ENCODE data around the gene PML.
"Not testable (repeated sequence)": the region's sequence is repeated elsewhere in the genome, so short reads cannot be mapped to it uniquely, and the experiment has no call there.

Gene PML

GRCh38 chr15:74065684-74066411 lies 71.3 kb downstream of the PML start:
- H3K36me3 ChIP-seq (ENCODE audit: insufficient read depth); H3K27ac ChIP-seq; H3K4me2 ChIP-seq; H4K20me1 ChIP-seq (ENCODE audit: insufficient read depth); H3K27me3 ChIP-seq (ENCODE audit: insufficient read depth, low read depth); H3K4me3 ChIP-seq (IDR thresholded peaks at IDR 0.05; ENCODE audit: insufficient read depth, low read depth, low read length); H3K79me2 ChIP-seq (ENCODE audit: insufficient read depth, low read depth); H3K4me1 ChIP-seq (ENCODE audit: low read depth, poor library complexity, severe bottlenecking); H2AFZ ChIP-seq (ENCODE audit: low read depth); H3K9ac ChIP-seq: not testable (repeated sequence)
- 0 out of 2 replicates have a peak, but pooled peaks have one; percentile 32 for TF ChIP-seq CTCF (conservative IDR thresholded peaks at IDR 0.05; ENCODE audit: low read depth, low read length)

GRCh38 chr15:74071645-74072044 lies 77.1 kb downstream of the PML start:
- H3K4me3 ChIP-seq (IDR thresholded peaks at IDR 0.05; ENCODE audit: insufficient read depth, low read depth, low read length); H3K4me1 ChIP-seq (ENCODE audit: low read depth, poor library complexity, severe bottlenecking); H3K27ac ChIP-seq: not testable (repeated sequence)

GRCh38 chr15:74072132-74072531 lies 77.6 kb downstream of the PML start:
- not testable (repeated sequence) for H4K20me1 ChIP-seq (ENCODE audit: insufficient read depth); H3K4me3 ChIP-seq (IDR thresholded peaks at IDR 0.05; ENCODE audit: insufficient read depth, low read depth, low read length); H3K79me2 ChIP-seq (ENCODE audit: insufficient read depth, low read depth); H3K36me3 ChIP-seq (ENCODE audit: insufficient read depth); H3K4me1 ChIP-seq (ENCODE audit: low read depth, poor library complexity, severe bottlenecking); H3K27ac ChIP-seq; H3K27me3 ChIP-seq (ENCODE audit: insufficient read depth, low read depth); H3K4me2 ChIP-seq; H3K9ac ChIP-seq; H2AFZ ChIP-seq (ENCODE audit: low read depth)

More at GRCh38 chr15:74071645-74072044, 77.1 kb downstream of the PML start:
- not testable (repeated sequence) for H3K9ac ChIP-seq; H4K20me1 ChIP-seq (ENCODE audit: insufficient read depth); H2AFZ ChIP-seq (ENCODE audit: low read depth); H3K79me2 ChIP-seq (ENCODE audit: insufficient read depth, low read depth); H3K36me3 ChIP-seq (ENCODE audit: insufficient read depth); H3K4me2 ChIP-seq; H3K27me3 ChIP-seq (ENCODE audit: insufficient read depth, low read depth)

GRCh38 chr15:74072614-74073337 lies 78.3 kb downstream of the PML start:
- not testable (repeated sequence) for H3K79me2 ChIP-seq (ENCODE audit: insufficient read depth, low read depth); H3K27me3 ChIP-seq (ENCODE audit: insufficient read depth, low read depth); H3K9ac ChIP-seq; H3K27ac ChIP-seq; H3K4me3 ChIP-seq (IDR thresholded peaks at IDR 0.05; ENCODE audit: insufficient read depth, low read depth, low read length); H2AFZ ChIP-seq (ENCODE audit: low read depth); H4K20me1 ChIP-seq (ENCODE audit: insufficient read depth); H3K4me2 ChIP-seq; H3K36me3 ChIP-seq (ENCODE audit: insufficient read depth); H3K4me1 ChIP-seq (ENCODE audit: low read depth, poor library complexity, severe bottlenecking)

- H3K27ac ChIP-seq; H3K9ac ChIP-seq; H4K20me1 ChIP-seq (ENCODE audit: insufficient read depth); H3K4me1 ChIP-seq (ENCODE audit: low read depth, poor library complexity, severe bottlenecking); H3K27me3 ChIP-seq (ENCODE audit: insufficient read depth, low read depth); H3K36me3 ChIP-seq (ENCODE audit: insufficient read depth); H3K4me2 ChIP-seq; H3K4me3 ChIP-seq (IDR thresholded peaks at IDR 0.05; ENCODE audit: insufficient read depth, low read depth, low read length); H2AFZ ChIP-seq (ENCODE audit: low read depth); H3K79me2 ChIP-seq (ENCODE audit: insufficient read depth, low read depth): not testable (repeated sequence)
Measured at GRCh38 chr15:74075781-74076180, 81.3 kb downstream of the PML start.

- H3K36me3 ChIP-seq (ENCODE audit: insufficient read depth); H3K4me2 ChIP-seq; H3K4me1 ChIP-seq (ENCODE audit: low read depth, poor library complexity, severe bottlenecking); H2AFZ ChIP-seq (ENCODE audit: low read depth); H3K9ac ChIP-seq; H3K27ac ChIP-seq; H3K79me2 ChIP-seq (ENCODE audit: insufficient read depth, low read depth); H3K27me3 ChIP-seq (ENCODE audit: insufficient read depth, low read depth); H4K20me1 ChIP-seq (ENCODE audit: insufficient read depth); H3K4me3 ChIP-seq (IDR thresholded peaks at IDR 0.05; ENCODE audit: insufficient read depth, low read depth, low read length): not testable (repeated sequence)
Measured at GRCh38 chr15:74082450-74082849, 87.9 kb downstream of the PML start, which contains the start of gene GOLGA6A. Gene GOLGA6A, minus strand, starts transcription at chr15:74082550. Its CDS starts 41 bp downstream, at chr15:74082509.

- not testable (repeated sequence) for H3K9ac ChIP-seq; H4K20me1 ChIP-seq (ENCODE audit: insufficient read depth); H3K4me3 ChIP-seq (IDR thresholded peaks at IDR 0.05; ENCODE audit: insufficient read depth, low read depth, low read length); H3K27me3 ChIP-seq (ENCODE audit: insufficient read depth, low read depth); H3K4me2 ChIP-seq; H3K36me3 ChIP-seq (ENCODE audit: insufficient read depth); H3K27ac ChIP-seq; H3K79me2 ChIP-seq (ENCODE audit: insufficient read depth, low read depth); H3K4me1 ChIP-seq (ENCODE audit: low read depth, poor library complexity, severe bottlenecking); H2AFZ ChIP-seq (ENCODE audit: low read depth)
Measured at GRCh38 chr15:74094567-74094966, 100.1 kb downstream of the PML start.

- not testable (repeated sequence) for H3K4me2 ChIP-seq; H3K4me3 ChIP-seq (IDR thresholded peaks at IDR 0.05; ENCODE audit: insufficient read depth, low read depth, low read length); H3K36me3 ChIP-seq (ENCODE audit: insufficient read depth)
Measured at GRCh38 chr15:74095610-74096009, 101.1 kb downstream of the PML start.

GRCh38 chr15:74096753-74097474 lies 102.4 kb downstream of the PML start:
- not testable (repeated sequence) for H3K27ac ChIP-seq; H4K20me1 ChIP-seq (ENCODE audit: insufficient read depth); H3K36me3 ChIP-seq (ENCODE audit: insufficient read depth); H3K79me2 ChIP-seq (ENCODE audit: insufficient read depth, low read depth); H3K27me3 ChIP-seq (ENCODE audit: insufficient read depth, low read depth); H3K4me3 ChIP-seq (IDR thresholded peaks at IDR 0.05; ENCODE audit: insufficient read depth, low read depth, low read length); H3K9ac ChIP-seq; H3K4me1 ChIP-seq (ENCODE audit: low read depth, poor library complexity, severe bottlenecking); H2AFZ ChIP-seq (ENCODE audit: low read depth); H3K4me2 ChIP-seq

More at GRCh38 chr15:74095610-74096009, 101.1 kb downstream of the PML start:
- not testable (repeated sequence) for H3K27ac ChIP-seq; H3K79me2 ChIP-seq (ENCODE audit: insufficient read depth, low read depth); H2AFZ ChIP-seq (ENCODE audit: low read depth); H3K9ac ChIP-seq; H3K4me1 ChIP-seq (ENCODE audit: low read depth, poor library complexity, severe bottlenecking); H4K20me1 ChIP-seq (ENCODE audit: insufficient read depth); H3K27me3 ChIP-seq (ENCODE audit: insufficient read depth, low read depth)

Measured in KMS-11 (cell line).